Activated T-cell treated with anti-CD3 and anti-CD28 coated beads for 1 hour (primary cell): ENCODE measurements around the gene PSMA6.
"Not testable (repeated sequence)": the region's sequence is repeated elsewhere in the genome, so short reads cannot be mapped to it uniquely, and the experiment has no call there.

Experiments used
- DNase-seq: peaks from one replicate; pipeline ENCODE4 v3.0.0-alpha.2; 2020; ENCODE audit warnings: low read depth

Gene PSMA6

GRCh38 chr14:35285168-35286002, 6.8 kb upstream of the PSMA6 start:
- DNase-seq = no peak

- no peak for DNase-seq
Observed at GRCh38 chr14:35286003-35286600, 6.1 kb upstream of the PSMA6 start.

GRCh38 chr14:35286707-35287106, 5.5 kb upstream of the PSMA6 start:
- no peak for DNase-seq

DNA sequence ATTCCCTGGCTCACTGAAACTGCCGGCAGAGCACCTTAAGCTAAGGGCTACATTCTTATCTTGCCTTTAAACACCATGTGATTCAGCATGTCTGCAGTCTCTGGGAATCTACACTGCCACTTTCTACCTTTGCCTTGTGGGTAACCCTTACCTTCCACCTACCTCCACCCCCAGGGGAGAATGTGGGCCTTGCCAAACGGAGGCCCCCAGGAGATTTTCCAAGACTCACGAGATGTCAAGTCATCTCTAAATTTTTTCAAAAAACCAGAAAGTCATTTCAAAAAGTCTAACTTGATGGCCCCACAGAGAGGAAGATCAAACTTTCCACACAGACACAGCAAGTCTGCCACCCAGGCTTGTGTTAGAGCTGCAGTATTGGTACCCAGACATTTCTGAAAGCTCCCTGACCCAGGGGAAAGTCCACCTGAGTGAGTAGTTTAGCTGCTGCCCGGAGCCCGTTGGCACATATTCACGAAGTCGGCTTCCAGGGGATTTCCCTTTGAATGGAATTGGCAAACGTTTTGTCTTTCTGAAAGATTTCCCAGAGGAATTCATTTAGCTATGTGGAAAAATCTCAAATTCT, 4.7 kb upstream of the PSMA6 start:
- DNase-seq = no peak

- DNase-seq = no peak
Observed at GRCh38 chr14:35289623-35290022, 2.6 kb upstream of the PSMA6 start.

DNA sequence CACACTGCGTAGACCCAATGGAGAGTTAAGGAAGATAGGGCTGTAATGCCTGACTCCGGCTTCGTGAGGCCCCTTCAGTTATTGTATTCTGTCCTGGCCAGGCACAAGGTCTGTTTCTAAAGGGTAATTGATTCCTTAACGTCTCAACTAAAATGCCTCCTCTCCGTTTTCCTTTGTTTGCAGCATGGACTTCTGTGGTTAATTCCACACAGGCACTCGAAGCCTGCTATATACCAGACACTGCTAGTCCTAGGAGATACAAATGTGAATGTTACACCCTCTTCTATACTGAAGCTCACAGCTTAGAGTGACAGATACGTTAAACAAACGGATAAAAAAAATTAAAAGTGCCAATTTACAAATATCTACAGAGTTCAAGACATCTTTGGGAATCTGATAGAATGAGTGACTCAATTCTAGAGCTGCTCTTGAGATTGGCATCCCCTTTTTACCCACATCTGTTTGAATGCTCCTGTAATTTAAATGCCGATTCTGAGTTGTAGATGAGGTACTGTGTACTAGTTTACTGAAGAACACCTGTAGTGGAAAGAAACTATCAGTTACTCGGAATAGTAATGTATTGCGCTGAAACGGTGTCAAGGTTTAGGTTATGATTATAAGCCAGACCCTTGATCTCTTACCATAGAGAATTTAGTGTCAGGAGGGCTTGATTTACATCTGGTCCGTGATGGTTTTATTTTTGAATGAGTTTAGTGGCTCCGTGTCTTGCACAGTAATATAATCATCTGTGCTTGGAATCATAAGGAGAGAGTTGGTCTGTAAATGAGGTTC, 784 bp downstream of the PSMA6 start:
- no peak for DNase-seq

DNA sequence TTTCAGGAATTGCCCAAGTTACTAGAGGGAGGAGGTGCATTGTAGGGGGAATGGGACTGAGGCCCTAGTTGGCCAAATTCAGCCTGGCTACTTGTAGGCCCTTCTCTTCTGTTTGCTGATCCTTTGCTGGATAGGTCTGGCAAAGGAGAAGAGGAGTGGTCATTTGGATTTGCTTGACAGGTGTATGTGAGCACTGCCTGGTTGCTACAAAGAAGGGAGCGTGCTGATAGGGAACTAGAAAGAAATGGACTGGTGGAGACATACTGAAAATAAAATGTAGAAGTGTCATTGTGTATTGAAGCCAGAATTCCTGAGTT, 3.6 kb downstream of the PSMA6 start:
- no peak for DNase-seq

GRCh38 chr14:35296545-35296944, 4.4 kb downstream of the PSMA6 start:
- no peak for DNase-seq

- DNase-seq = no peak
Observed at GRCh38 chr14:35297706-35298105, 5.5 kb downstream of the PSMA6 start.

DNA sequence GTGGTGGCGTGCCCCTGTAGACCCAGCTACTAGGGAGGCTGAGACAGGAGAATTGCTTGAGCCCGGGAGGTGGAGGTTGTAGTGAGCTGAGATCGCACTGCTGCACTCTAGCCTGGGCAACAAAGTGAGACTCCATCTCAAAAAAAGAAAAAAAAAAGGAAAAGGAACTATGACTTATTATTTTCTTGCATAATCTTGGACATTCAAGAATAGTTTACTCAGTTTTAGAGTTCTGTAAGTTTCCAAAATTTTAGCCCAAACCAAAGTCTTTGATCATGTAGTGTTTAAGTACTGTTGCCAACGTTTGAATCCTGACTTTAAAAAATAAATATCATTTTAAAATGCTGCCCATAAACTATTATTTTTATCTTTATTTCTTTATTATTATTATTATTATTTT, 6.2 kb downstream of the PSMA6 start:
- DNase-seq = no peak

DNA sequence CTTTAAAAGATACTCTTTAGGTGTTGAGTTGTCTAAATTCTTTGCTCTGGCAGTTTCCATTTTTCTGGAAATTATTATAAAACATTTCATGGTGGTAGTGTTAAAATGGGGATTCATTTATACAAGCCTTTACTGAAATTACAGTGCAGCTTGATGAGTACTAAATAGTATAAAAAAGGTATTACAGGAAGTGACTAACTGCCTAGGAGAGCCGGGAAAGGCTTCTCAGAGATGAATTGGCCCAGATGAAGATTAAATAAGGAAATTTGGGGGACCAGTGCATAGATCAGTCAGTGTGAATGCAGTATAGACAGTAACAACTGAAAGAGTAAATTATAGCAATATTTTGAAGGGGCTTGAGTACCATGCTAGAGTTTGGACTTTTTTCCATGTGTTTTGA, 7.5 kb downstream of the PSMA6 start:
- DNase-seq = no peak

DNA sequence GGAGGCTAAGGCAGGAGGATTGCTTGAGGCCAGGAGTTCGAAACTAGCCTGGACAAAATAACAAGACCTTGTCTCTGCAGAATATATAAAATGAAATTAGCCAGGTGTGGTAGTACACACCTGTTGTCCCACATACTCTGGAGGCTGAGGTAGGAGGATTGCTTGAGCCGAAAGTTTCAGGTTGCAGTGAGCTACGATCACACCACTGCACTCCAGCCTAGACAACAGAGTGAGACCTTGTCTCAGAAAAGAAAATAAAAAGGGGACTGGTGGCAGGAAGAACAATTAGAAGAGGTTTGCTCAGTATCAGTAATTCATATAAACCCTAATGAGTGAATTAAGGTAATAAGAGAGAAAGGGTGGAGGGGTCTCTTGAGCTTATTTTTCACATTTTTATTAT, 8.0 kb downstream of the PSMA6 start:
- no peak for DNase-seq

DNA sequence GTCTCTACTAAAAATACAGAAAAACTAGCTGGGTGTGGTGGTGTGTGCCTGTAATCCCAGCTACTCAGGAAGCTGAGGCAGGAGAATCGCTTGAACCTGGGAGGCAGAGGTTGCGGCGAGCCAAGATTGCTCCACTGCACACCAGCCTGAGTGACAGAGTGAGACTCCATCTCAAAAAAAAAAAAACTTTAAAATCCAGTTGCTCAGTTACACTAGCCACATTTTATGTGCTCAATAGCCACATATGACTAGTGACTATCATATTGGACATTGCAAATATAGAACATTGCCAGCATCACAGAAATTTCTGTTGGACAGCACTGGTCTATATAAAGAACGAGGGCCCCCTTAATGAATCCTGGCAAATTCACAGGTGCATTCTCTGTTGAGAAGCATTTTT, 9.2 kb downstream of the PSMA6 start:
- not testable (repeated sequence) for DNase-seq

- DNase-seq = no peak
Observed at GRCh38 chr14:35301735-35302528, 9.8 kb downstream of the PSMA6 start.

GRCh38 chr14:35303149-35303935, 11.2 kb downstream of the PSMA6 start:
- DNase-seq = no peak

DNA sequence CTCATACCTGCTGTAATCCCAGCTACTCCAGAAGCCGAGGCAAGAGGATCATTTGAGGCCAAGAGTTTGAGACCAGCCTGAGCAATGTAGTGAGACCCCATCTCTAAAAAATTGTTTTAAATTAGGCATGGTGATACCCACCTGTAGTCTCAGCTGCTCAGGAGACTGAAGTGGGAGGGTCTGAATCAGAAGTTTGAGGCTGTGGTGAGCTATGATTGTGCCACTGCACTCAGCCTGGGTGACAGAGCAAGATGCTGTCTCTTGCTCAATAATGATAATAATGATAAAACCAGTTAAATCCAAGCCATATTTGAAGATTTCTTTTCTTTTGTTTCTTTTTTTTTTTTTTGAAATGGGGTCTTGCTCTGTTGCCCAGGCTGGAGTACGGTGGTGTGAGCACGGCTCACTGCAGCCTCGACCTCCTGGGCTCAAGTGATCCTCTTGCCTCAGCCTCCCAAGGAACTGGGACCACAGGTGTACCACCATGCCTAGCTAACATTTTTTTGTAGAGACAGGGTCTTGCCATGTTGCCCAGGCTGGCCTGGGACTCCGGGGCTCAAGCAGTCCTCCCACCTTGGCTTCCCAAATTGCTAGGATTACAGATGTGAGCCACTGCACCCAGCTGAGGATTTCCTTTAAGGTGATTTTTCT, 12.8 kb downstream of the PSMA6 start:
- no peak for DNase-seq

GRCh38 chr14:35305633-35306032, 13.5 kb downstream of the PSMA6 start:
- DNase-seq = no peak

DNA sequence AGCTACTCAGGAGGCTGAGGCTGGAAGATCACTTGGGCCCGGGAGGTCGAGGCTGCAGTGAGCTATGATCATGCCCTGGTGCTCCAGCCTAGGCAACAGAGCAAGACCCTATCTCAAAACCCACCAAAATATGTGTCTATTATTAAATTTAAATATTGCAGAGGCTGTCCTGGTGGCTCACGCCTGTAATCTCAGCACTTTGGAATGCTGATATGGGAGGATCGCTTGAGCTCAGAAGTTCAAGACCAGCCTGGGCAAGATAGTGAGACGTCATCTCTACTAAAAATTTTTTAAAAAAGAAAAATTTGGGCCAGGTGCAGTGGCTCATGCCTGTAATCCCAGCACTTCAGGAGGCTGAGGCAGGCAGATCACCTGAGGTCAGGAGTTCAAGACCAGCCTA, 13.9 kb downstream of the PSMA6 start:
- DNase-seq = no peak

DNA sequence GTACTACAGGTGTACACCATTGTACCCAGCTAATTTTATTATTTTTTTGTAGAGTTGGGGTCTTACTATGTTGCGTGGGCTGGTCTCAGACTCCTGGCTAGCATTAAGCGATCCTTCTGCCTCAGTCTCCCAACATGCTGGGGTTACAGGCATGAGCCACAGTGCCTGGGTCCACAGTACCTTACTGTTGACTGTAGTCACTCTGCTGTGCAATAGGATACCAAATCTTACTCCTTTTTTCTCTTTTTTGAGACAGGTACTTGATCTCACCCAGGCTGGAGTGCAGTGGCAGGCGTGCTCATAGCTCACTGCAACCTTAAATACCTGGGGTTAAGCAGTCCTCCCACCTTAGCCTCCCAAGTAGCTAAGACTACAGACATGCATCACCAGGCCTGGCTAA, 25.6 kb downstream of the PSMA6 start:
- no peak for DNase-seq

DNA sequence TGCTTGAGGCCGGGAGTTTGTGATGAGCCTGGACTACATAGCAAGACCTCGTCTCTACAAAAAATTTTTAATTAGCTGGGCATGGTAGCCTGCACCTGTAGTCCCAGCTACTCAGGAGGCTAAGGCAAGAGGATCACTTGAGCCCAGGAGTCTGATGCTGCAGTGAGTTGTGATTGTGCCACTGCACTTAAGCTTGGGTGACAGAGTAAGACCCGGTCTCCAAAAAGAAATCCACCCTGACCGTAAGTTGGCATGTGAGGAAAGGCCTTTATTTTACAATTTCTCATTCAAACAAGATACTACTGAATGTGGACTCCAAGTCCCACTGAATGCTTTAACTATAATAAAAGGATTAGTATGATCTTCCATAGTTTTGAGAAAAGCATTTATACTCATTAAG, 27.3 kb downstream of the PSMA6 start:
- no peak for DNase-seq

GRCh38 chr14:35320472-35320871, 28.3 kb downstream of the PSMA6 start:
- no peak for DNase-seq
